Mesendoderm (in vitro differentiated cells): ENCODE results near the gene HNRNPUL2.
A peak's percentile ranks its signal among the peaks of the same experiment; 100 is the strongest.
"Not testable (repeated sequence)": the region's sequence is repeated elsewhere in the genome, so short reads cannot be mapped to it uniquely, and the experiment has no call there.

ENCODE experiments used
- DNase-seq: peaks from one replicate; pipeline ENCODE4 v3.0.0; 2013
- H2AK5ac ChIP-seq: 2 replicates; pipeline ENCODE4 v1.6.1; 2013; ENCODE audit warnings: low read length, inconsistent platforms
- H2BK120ac ChIP-seq: 2 replicates; pipeline ENCODE4 v1.6.1; 2013; ENCODE audit warnings: low read depth, mild to moderate bottlenecking, low read length, moderate library complexity, mixed read lengths
- H2BK15ac ChIP-seq: replicated peaks from 2 replicates; pipeline ENCODE4 v1.6.1; 2013; ENCODE audit warnings: low read depth, mild to moderate bottlenecking, moderate library complexity
- H2BK5ac ChIP-seq: 2 replicates; pipeline ENCODE4 v1.6.1; 2013; ENCODE audit warnings: low read length, inconsistent platforms
- H3K18ac ChIP-seq: 2 replicates; pipeline ENCODE4 v1.6.1; 2013; ENCODE audit warnings: mild to moderate bottlenecking, low read length, mixed read lengths
- H3K23ac ChIP-seq: one replicate; pipeline ENCODE4 v1.6.1; 2013; ENCODE audit warnings: low read length
- H3K27ac ChIP-seq: 2 replicates; pipeline ENCODE4 v1.5.1; 2013; ENCODE audit warnings: low read depth, mild to moderate bottlenecking, inconsistent platforms, low read length, moderate library complexity
- H3K27me3 ChIP-seq: 2 replicates; pipeline ENCODE4 v1.6.1; 2013; ENCODE audit warnings: low read length, control low read depth, mild to moderate bottlenecking, inconsistent platforms; ENCODE audit not compliant: insufficient read depth, poor library complexity
- H3K36me3 ChIP-seq: 2 replicates; pipeline ENCODE4 v1.6.1; 2013; ENCODE audit warnings: low read length, inconsistent platforms; ENCODE audit not compliant: control insufficient read depth, insufficient read depth
- H3K4ac ChIP-seq: one replicate; pipeline ENCODE4 v1.6.1; 2013; ENCODE audit warnings: low read depth, mild to moderate bottlenecking, low read length, moderate library complexity
- H3K4me1 ChIP-seq: 2 replicates; pipeline ENCODE4 v1.6.1; 2013; ENCODE audit warnings: low read depth, low read length, inconsistent platforms; ENCODE audit not compliant: control insufficient read depth
- H3K4me2 ChIP-seq: 2 replicates; pipeline ENCODE4 v1.6.1; 2013; ENCODE audit warnings: low read length
- H3K4me3 ChIP-seq: 2 replicates; pipeline ENCODE4 v1.5.1; 2013; ENCODE audit warnings: mild to moderate bottlenecking, low read length
- H3K56ac ChIP-seq: one replicate; pipeline ENCODE4 v1.6.1; 2013; ENCODE audit warnings: low read length
- H3K79me1 ChIP-seq: 2 replicates; pipeline ENCODE4 v1.6.1; 2013; ENCODE audit warnings: low read length, inconsistent platforms
- H3K79me2 ChIP-seq: 2 replicates; pipeline ENCODE4 v1.6.1; 2013; ENCODE audit warnings: mild to moderate bottlenecking, low read length; ENCODE audit not compliant: control insufficient read depth, insufficient read depth
- H3K9ac ChIP-seq: 2 replicates; pipeline ENCODE4 v1.6.1; 2013; ENCODE audit warnings: low read length, inconsistent platforms
- H4K5ac ChIP-seq: one replicate; pipeline ENCODE4 v1.6.1; 2013; ENCODE audit warnings: low read length
- H4K8ac ChIP-seq: one replicate; pipeline ENCODE4 v1.6.1; 2013; ENCODE audit warnings: low read depth, mild to moderate bottlenecking, control low read depth, low read length, moderate library complexity
- WGBS: extraction: QIAGEN DNeasy Blood & Tissue Kit; methylation state at CpG from one replicate; pipeline ENCODE4 v1.1.7; 2013; ENCODE audit warnings: low lambda C conversion rate, missing lambda C conversion rate; ENCODE audit not compliant: insufficient coverage; ENCODE audit errors: extremely low coverage; 5-methylcytosine and 5-hydroxymethylcytosine counted together

The HNRNPUL2 gene

GRCh38 chr11:62676698-62677097, 50.6 kb downstream of the HNRNPUL2 start:
- no peak for DNase-seq
- Histone ChIP-seq H2BK5ac (no peak overlapping the region), H3K27me3 (no peaks in the 10 kb centered on the region), H2AK5ac (no peak overlapping the region), H2BK15ac (no peak overlapping the region), H3K79me1 (peaks cover 11% of the 10 kb centered on the region), H4K5ac (no peak overlapping the region), H3K4me1 (peaks cover 3% of the 10 kb centered on the region), H3K9ac (no peak overlapping the region), H3K79me2 (peaks cover 14% of the 10 kb centered on the region), H3K56ac (no peak overlapping the region), H3K27ac (no peak overlapping the region), H2BK120ac (no peak overlapping the region), H3K23ac (no peak overlapping the region), H3K36me3 (peaks cover 5% of the 10 kb centered on the region), H3K4ac (no peak overlapping the region), H4K8ac (no peak overlapping the region), H3K4me2 (no peak overlapping the region), H3K18ac (no peak overlapping the region), H3K4me3 (no peak overlapping the region)
- no CpG with 5 or more reads among the region's 6 CpGs for WGBS

- not testable (repeated sequence) for H3K9ac ChIP-seq, H4K8ac ChIP-seq
- peaks cover 11% of the 10 kb centered on the region for H3K79me1 ChIP-seq
These were observed 51.8 kb downstream of the HNRNPUL2 start for GRCh38 chr11:62675415-62675814.

GRCh38 chr11:62673196-62673525, 54.1 kb downstream of the HNRNPUL2 start:
- Histone ChIP-seq H3K27me3 (no peaks in the 10 kb centered on the region), H3K23ac (no peak overlapping the region), H3K4me3 (no peak overlapping the region), H4K8ac (no peak overlapping the region), H3K36me3 (peaks cover 5% of the 10 kb centered on the region), H3K27ac (no peak overlapping the region), H3K18ac (no peak overlapping the region), H4K5ac (no peak overlapping the region), H3K79me2 (peaks cover 9% of the 10 kb centered on the region), H3K79me1 (peaks cover 9% of the 10 kb centered on the region), H3K9ac (peak overlapping the region; percentile 98), H2BK15ac (no peak overlapping the region), H3K4me1 (peaks cover 3% of the 10 kb centered on the region), H2BK120ac (no peak overlapping the region), H3K4me2 (no peak overlapping the region), H3K4ac (no peak overlapping the region), H2BK5ac (no peak overlapping the region), H2AK5ac (no peak overlapping the region), H3K56ac (peak overlapping the region; percentile 100)
- DNase-seq: no peak
- WGBS: no CpG with 5 or more reads among the region's 2 CpGs

More at GRCh38 chr11:62675415-62675814, 51.8 kb downstream of the HNRNPUL2 start:
- not testable (repeated sequence) for H3K4ac ChIP-seq, H3K36me3 ChIP-seq, H2BK5ac ChIP-seq, H2BK120ac ChIP-seq, H3K18ac ChIP-seq, H3K4me1 ChIP-seq, H3K56ac ChIP-seq, H3K4me2 ChIP-seq, H3K27me3 ChIP-seq, H2AK5ac ChIP-seq, H3K23ac ChIP-seq, H3K4me3 ChIP-seq, H3K27ac ChIP-seq, H2BK15ac ChIP-seq, DNase-seq, H4K5ac ChIP-seq
- H3K79me2 ChIP-seq: peaks cover 14% of the 10 kb centered on the region
- WGBS: no CpG with 5 or more reads among the region's 10 CpGs

GRCh38 chr11:62671608-62672389, 55.5 kb downstream of the HNRNPUL2 start, which contains the start of the genes LBHD1 and UQCC3:
Gene LBHD1, minus strand, starts transcription at chr11:62672267. Its CDS starts 2,236 bp downstream, at chr11:62670031.
Gene UQCC3, plus strand, starts transcription at chr11:62671673. Its CDS starts 73 bp downstream, at chr11:62671746.
- Histone ChIP-seq H3K27ac (peak within 1 kb of the TSS; percentile 87), H2BK15ac (no peak within 1 kb of the TSS), H3K18ac (peak within 1 kb of the TSS; percentile 51), H3K27me3 (no peaks in the 10 kb centered on the region), H3K4ac (peak within 1 kb of the TSS; percentile 87), H2AK5ac (no peak within 1 kb of the TSS), H3K9ac (peak within 1 kb of the TSS; percentile 98), H3K4me2 (peak within 1 kb of the TSS; percentile 81), H4K8ac (no peak within 1 kb of the TSS), H3K79me1 (peaks cover 10% of the 10 kb centered on the region), H3K4me1 (no peaks in the 10 kb centered on the region), H3K4me3 (peak within 1 kb of the TSS; percentile 72), H3K23ac (peak within 1 kb of the TSS; percentile 99), H2BK5ac (peak within 1 kb of the TSS; percentile 84), H3K36me3 (peaks cover 5% of the 10 kb centered on the region), H3K79me2 (peaks cover 12% of the 10 kb centered on the region), H4K5ac (peak within 1 kb of the TSS; percentile 71), H2BK120ac (no peak within 1 kb of the TSS), H3K56ac (peak within 1 kb of the TSS; percentile 100)
- DNase-seq: peak; percentile 96
- WGBS: no CpG with 5 or more reads among the region's 59 CpGs

- no peak overlapping the region for H2AK5ac ChIP-seq
- no peak overlapping the region for H4K8ac ChIP-seq
- H3K4me2 ChIP-seq: peak overlapping the region; percentile 70
- H3K18ac ChIP-seq: peak overlapping the region; percentile 51
- peaks cover under 1% of the 10 kb centered on the region for H3K36me3 ChIP-seq
- no peak overlapping the region for H2BK15ac ChIP-seq
- peak overlapping the region; percentile 72 for H3K4me3 ChIP-seq
- no peak overlapping the region for H2BK120ac ChIP-seq
- peaks cover 12% of the 10 kb centered on the region for H3K79me1 ChIP-seq
- H4K5ac ChIP-seq: peak overlapping the region; percentile 71
- no CpG with 5 or more reads among the region's 17 CpGs for WGBS
- H3K4me1 ChIP-seq: no peaks in the 10 kb centered on the region
- H3K23ac ChIP-seq: no peak overlapping the region
- H2BK5ac ChIP-seq: no peak overlapping the region
- H3K9ac ChIP-seq: peak overlapping the region; percentile 98
- no peak for DNase-seq
- H3K27me3 ChIP-seq: no peaks in the 10 kb centered on the region
- H3K79me2 ChIP-seq: peaks cover 17% of the 10 kb centered on the region
- H3K56ac ChIP-seq: peak overlapping the region; percentile 100
- H3K4ac ChIP-seq: peak overlapping the region; percentile 87
- H3K27ac ChIP-seq: peak overlapping the region; percentile 87
These were observed 56.0 kb downstream of the HNRNPUL2 start for GRCh38 chr11:62671236-62671607.
